ENCODE data around the gene PAIP1. TPM values are rescaled to one million over a fixed set of nuclear protein-coding genes. Genes with fewer than 3 reads are reported as not detected.

PAIP1 gene
- total and polyA plus RNA-seq, 2 experiments from 2014 or later = 151 to 298 TPM

DNA sequence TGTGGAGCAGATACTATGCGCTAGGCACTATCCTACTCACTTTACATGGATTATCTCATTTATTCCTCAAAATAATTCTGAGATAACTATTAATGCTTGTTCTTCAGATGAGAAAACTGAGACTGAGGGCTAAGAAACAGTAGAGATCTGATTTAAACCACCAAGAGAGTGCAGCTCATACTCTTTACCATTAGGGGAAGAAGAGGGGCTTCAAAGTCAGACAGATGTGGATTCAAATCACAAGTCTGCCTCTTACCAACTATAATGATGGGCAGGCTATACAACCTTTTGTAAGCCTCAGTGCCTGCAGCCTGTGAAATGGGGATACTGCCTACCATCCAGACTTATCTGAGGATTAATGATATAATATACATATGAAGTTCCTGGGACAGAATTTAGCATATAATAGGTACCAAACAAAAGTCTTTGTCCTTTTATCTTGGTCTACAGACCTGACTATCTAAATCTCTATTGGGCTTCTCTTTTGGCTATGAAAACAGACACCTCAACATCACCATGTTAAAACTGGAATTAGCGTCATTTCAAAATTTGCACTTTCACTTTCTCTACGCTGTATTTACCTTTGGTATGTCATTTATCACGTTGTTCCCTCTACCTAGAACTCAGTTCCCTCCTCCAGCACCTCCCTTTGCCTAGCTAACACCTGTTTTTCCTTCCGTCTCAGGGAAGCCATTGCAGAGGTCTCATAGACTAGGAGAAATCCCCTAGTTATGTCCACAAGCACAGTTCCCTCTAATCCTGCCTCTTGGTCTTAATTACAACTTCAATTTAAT, 59.4 kb downstream of the PAIP1 start:
- H3K27me3 ChIP-seq = no peaks in the 10 kb centered on the region
- no peak overlapping the region for H3K27ac ChIP-seq
- no peaks in the 10 kb centered on the region for H3K36me3 ChIP-seq
- H3K4me1 ChIP-seq (ENCODE audit: low read depth) = no peaks in the 10 kb centered on the region
- no peak for TF ChIP-seq CTCF (IDR thresholded peaks at IDR 0.05; ENCODE audit: low read depth, low read length)
- no peak overlapping the region for H3K4me3 ChIP-seq
- no peak for DNase-seq (ENCODE audit: low read depth in 1 of 2, low spot score in 1 of 2)
- H3K9me3 ChIP-seq (ENCODE audit: low read depth) = no peaks in the 10 kb centered on the region

GRCh38 chr5:43491326-43491725, 65.6 kb downstream of the PAIP1 start:
- DNase-seq (ENCODE audit: low read depth in 1 of 2, low spot score in 1 of 2) = no peak
- no peak overlapping the region for H3K4me3 ChIP-seq
- no peaks in the 10 kb centered on the region for H3K9me3 ChIP-seq (ENCODE audit: low read depth)
- H3K4me1 ChIP-seq (ENCODE audit: low read depth) = no peaks in the 10 kb centered on the region
- H3K27ac ChIP-seq = no peak overlapping the region
- H3K27me3 ChIP-seq = no peaks in the 10 kb centered on the region
- TF ChIP-seq CTCF (IDR thresholded peaks at IDR 0.05; ENCODE audit: low read depth, low read length) = no peak
- H3K36me3 ChIP-seq = no peaks in the 10 kb centered on the region

DNA sequence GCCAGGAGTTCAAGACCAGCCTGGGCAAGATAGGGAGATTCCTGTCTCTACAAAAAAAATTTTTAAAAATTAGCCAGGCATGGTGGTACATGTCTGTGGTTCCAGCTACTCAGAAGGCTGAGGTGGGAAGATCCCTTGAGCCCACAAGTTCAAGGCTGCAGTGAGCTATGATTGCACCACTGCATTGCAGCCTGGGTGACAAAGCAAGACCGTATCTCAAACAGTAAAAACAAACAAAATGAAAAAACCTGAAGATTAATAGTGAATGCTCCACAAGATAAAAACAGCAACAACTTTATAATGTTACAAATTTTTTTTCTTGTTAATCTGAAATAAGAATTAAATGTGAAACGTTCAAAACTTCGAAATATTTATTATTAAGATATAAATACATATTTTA, 70.5 kb downstream of the PAIP1 start:
- H3K36me3 ChIP-seq = no peaks in the 10 kb centered on the region
- no peak for TF ChIP-seq CTCF (IDR thresholded peaks at IDR 0.05; ENCODE audit: low read depth, low read length)

DNA sequence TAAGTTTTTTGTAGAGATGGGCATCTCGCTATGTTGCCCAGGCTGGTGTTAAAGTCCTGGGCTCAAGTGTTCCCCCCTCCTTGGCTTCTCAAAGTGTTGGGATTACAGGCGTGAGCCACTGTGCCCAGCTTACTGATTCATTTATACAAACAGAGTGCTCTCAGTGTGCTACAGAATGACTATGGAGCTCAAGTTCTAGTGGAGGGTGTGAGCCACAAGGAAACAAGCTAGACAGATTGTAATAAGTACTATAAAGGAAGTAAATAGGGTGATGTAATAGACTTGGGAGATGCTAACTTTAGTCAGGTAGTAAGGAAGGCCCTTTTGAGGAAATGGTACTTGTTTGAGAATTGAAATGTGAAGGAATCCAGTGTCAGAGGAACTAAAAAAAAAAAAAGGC, 71.5 kb downstream of the PAIP1 start:
- Histone ChIP-seq H3K9me3 (ENCODE audit: low read depth) (no peaks in the 10 kb centered on the region), H3K4me1 (ENCODE audit: low read depth) (peaks cover 4% of the 10 kb centered on the region), H3K36me3 (no peaks in the 10 kb centered on the region), H3K27me3 (no peaks in the 10 kb centered on the region), H3K27ac (no peak overlapping the region), H3K4me3 (no peak overlapping the region)
- TF ChIP-seq CTCF (IDR thresholded peaks at IDR 0.05; ENCODE audit: low read depth, low read length) = no peak
- no peak for DNase-seq (ENCODE audit: low read depth in 1 of 2, low spot score in 1 of 2)

More for the DNA sequence above, 70.5 kb downstream of the PAIP1 start:
- Histone ChIP-seq H3K27ac (no peak overlapping the region), H3K4me1 (ENCODE audit: low read depth) (peaks cover 4% of the 10 kb centered on the region), H3K4me3 (no peak overlapping the region), H3K27me3 (no peaks in the 10 kb centered on the region), H3K9me3 (ENCODE audit: low read depth) (no peaks in the 10 kb centered on the region)
- DNase-seq (ENCODE audit: low read depth in 1 of 2, low spot score in 1 of 2) = no peak

- DNase-seq (ENCODE audit: low read depth in 1 of 2, low spot score in 1 of 2) = peak; percentile 87 to 88
- peak; percentile 60 for TF ChIP-seq CTCF (IDR thresholded peaks at IDR 0.05; ENCODE audit: low read depth, low read length)
- no peaks in the 10 kb centered on the region for H3K36me3 ChIP-seq
- H3K4me3 ChIP-seq = peak overlapping the region; percentile 78
- H3K27ac ChIP-seq = peak overlapping the region; percentile 87
- H3K27me3 ChIP-seq = no peaks in the 10 kb centered on the region
- H3K4me1 ChIP-seq (ENCODE audit: low read depth) = peaks cover 4% of the 10 kb centered on the region
- H3K9me3 ChIP-seq (ENCODE audit: low read depth) = no peaks in the 10 kb centered on the region
Observed at GRCh38 chr5:43484106-43484849, 72.6 kb downstream of the PAIP1 start.
